NCI-H2107 (cell line): Measurements from ENCODE around the gene ERGIC3.

ENCODE experiments used
- DNase-seq: peaks from one replicate; lab custom pipeline; 2025; lab: John Stamatoyannopoulos, UW

The ERGIC3 gene

GRCh38 chr20:35561671-35562070 lies 19.8 kb downstream of the ERGIC3 start:
- DNase-seq, result no peak

DNA sequence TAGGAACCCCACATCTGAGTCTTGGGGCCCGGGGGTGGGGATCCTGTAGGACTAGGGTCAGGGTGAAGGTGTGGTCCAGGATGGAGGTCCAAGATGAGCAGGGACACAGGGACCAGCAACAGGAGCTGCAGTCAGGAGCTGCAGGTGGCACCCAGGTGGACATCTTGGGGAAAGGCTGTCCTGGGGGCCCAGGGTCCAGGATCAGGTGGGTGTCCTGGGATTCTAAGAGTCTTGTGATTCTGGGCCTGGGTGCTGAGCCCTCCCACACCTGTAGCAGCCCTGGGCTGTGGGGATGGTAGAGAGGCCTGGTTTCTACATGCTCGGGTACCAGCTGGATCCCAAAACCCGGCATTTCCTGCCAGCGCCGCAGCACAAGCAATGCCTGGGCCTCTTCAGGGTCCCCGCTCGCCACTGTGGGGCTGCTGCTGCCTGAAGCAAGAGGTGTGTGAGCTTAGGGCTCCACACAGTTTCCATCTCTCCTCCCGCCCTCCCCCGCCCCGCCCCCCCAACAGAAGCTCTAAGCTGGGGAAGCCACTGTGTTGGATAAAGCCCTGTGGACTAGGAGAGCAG lies 20.7 kb downstream of the ERGIC3 start:
- no peak for DNase-seq

- no peak for DNase-seq
These were observed 22.0 kb downstream of the ERGIC3 start for GRCh38 chr20:35563834-35564233.

DNA sequence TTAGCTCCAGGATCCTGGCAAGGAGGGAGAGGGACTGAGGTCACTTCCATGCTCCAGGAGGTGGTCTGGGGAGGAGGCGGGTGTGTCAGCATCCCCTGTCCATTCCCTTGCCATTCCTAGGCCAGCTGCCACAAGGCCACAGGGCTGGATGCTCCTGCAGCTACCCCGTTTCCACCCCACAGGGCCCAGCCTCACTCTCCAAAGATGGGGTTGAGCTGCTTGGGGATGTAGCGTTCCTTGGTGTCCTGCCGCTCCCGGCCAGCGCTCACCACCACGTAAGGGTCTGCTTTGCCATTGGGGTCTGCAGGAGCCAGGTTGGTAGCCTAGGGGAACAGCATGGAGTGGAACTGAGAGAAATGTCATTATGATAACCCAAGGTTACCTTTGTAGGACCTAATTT lies 23.0 kb downstream of the ERGIC3 start:
- DNase-seq, result no peak

DNA sequence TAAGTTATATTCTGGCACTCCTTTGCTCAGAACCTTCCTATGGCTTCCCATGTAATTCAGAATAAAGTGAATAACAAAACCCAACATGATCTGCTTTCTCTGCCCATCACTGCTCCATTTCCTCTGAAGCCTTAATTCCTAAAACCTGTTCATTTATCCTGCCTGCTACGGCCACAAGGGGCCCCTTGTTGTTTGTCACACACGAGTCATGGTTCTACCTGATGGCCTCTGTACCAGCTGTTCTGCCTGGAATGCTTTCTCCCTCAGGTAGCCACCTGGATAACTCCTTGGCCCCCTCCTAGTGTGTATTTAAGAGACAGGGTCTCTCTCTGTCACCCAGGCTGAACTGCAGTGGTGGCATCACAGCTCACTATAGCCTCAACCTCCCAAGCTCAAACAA lies 26.8 kb downstream of the ERGIC3 start:
- no peak for DNase-seq

GRCh38 chr20:35571555-35571954 lies 29.7 kb downstream of the ERGIC3 start:
- no peak for DNase-seq

- no peak for DNase-seq
These were observed 31.0 kb downstream of the ERGIC3 start for GRCh38 chr20:35572838-35573237.

- DNase-seq, result no peak
These were observed 34.1 kb downstream of the ERGIC3 start for GRCh38 chr20:35575958-35576357.

- DNase-seq, result no peak
These were observed 34.9 kb downstream of the ERGIC3 start for GRCh38 chr20:35576816-35577215.

DNA sequence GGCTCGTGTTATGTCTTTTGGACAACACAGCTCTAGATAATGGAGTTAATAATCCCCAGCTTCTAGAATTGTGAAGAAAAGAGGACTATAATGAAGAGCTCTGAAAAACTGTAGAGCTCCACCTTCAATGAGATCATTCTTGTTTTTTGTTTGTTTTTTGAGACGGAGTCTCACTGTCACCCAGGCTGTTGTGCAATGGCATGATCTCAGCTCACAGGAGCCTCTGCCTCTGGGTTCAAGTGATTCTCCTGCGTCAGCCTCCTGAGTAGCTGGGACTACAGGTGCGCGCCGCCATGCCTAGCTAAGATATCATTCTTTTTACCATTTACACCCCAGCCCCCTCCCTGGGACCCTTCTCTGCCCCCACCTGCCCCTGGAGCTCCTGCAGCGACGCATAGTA lies 36.6 kb downstream of the ERGIC3 start:
- no peak for DNase-seq

DNA sequence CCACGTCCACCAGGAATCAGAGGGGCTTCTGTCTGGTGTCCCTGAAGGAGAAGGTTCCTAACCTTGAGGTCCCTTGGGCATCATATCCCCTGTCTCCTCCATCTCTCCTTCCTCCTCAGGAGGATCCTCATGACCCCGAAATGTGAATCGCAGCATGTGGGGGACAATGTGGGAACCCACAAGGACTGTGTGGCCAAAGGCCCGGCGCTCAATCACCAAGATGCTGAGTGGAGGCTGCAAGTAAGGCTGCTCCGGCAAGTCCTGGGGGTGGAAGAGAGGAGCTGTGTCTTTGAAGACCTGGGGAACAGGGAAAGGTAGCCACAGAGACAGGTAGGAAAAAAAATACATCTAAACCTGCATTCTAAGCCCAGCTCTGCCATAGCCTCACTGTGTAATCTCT lies 37.3 kb downstream of the ERGIC3 start:
- no peak for DNase-seq

- DNase-seq, result no peak
These were observed 40.3 kb downstream of the ERGIC3 start for GRCh38 chr20:35582131-35582530.

DNA sequence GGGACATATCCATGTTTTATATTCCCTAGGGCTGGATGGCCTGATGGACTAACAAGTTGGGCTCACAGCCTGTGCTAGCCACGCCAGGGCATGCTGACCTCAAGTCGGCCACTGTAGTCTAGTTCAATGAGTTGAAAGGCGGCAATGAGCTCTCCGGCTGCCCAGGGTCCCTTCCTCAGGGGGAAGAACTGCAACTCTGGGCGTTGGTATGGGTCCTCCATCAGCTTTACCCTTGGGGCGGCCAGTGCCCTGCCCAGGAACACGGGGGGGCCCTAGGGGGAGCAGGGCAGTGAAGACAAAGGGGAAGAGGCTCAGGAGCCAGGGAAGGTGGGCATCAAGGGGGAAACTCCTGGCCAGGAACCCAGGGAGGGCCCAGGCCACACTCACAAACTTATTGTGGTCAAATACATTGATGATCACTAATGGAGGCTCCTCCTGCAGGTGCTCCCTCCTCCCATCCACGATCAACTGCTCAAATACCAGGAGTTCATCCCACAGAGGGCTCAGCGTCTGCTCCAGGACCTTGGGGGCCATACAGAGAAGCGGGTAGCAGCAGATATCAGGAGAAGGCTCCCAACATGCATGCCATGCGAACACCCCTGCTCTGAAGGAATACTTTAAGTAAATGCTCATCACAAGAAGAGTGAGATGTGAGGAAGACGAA lies 41.0 kb downstream of the ERGIC3 start:
- no peak for DNase-seq

GRCh38 chr20:35583636-35584560 lies 42.0 kb downstream of the ERGIC3 start:
- DNase-seq, result no peak

GRCh38 chr20:35586751-35587425 lies 45.0 kb downstream of the ERGIC3 start:
- no peak for DNase-seq

DNA sequence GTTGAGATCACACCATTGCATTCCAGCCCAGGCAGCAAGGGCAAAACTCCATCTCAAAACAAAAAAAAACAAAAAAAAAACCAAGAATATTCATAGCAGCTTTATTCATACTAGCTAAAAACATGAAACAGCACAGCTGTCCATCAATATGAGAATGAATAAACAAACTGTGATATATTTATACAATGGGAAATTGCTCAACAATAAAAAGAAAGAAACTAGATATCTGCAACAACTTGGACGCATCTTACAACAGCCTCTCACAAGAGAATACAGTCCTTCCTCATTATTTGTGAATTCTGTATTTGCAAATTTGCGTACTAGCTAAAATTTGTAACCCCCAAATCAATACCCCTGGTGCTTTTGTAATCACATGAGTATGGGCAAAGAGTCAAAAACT lies 45.6 kb downstream of the ERGIC3 start:
- DNase-seq, result no peak

DNA sequence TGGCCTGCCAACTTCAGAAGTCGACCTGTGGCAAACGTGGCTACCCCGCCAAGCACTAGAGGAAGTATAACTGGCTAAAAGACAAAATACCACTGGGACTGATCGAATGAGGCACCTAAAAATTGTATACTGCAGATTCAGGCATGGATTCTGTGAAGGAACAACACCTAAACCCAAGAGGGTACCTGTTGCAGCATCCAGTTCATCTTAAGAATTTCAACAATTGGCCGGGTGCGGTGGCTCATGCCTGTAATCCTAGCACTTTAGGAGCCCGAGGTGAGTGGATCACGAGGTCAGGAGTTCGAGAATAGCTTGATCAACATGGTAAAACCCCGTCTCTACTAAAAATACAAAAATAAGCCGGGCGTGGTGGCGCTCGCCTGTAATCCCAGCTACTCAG lies 46.5 kb downstream of the ERGIC3 start:
- no peak for DNase-seq

DNA sequence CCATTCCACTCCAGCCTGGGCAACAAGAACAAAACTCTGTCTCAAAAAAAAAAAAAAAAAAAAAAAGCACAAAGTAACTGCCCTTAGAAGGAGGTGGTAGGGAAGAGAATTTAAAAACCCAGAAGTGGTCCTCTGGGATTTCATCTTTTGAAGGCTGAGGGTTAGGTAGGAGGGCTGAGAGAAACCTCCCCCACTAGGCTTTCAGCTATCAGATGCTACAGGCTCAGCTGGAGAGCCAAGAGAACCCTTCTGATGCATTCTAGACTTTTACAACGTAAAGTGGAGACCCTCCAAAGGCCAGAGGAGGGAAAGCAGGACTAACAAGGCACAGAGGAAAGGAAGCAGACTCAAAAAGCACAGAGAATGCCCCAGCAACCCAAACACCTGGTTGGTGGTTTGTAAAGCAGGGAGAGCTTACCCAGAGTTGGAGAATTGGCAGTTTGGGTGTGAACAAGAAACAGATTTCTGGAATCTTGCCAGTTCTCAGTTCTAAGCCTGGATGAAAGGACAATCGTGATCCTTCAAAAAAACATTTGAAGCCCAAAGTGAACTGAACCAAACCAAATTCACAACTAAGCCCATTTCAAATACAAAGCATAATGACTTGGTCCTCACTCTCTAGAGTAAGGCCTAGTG lies 50.6 kb downstream of the ERGIC3 start:
- DNase-seq, result no peak

DNA sequence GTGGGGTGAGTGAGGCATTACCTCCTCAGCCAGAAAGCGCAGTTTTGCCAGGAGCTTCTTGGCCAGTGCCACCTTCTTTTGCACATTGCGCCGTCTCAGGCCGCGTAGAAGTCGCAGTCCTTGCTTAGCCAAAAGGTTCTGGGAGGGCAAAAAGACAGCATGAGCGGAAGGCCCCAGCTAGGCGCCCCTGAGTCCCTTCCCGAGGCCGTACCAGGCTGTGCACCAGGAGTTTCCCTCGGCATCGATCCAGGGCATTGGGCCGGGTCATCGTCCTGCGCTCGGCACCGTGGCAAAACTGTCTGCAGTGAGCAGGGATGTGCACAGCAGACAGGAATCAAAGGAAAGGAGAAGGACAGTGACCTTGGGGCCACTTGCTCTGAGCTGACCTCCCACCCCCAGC lies 53.6 kb downstream of the ERGIC3 start:
- DNase-seq, result no peak

GRCh38 chr20:35595901-35596300 lies 54.0 kb downstream of the ERGIC3 start:
- DNase-seq, result no peak

- no peak for DNase-seq
These were observed 55.3 kb downstream of the ERGIC3 start for GRCh38 chr20:35597186-35597585.

- DNase-seq, result no peak
These were observed 56.6 kb downstream of the ERGIC3 start for GRCh38 chr20:35598476-35598875.
